Umbilical cord (tissue), 2 donors: ENCODE data around the gene CPTP. TPM values are rescaled to one million over a fixed set of nuclear protein-coding genes. Genes with fewer than 3 reads are reported as not detected.

Source experiments
- DNase-seq: peaks from one replicate; pipeline ENCODE4 v3.0.0-alpha.2; 2015; ENCODE audit warnings: low spot score
- total RNA-seq: library from RNA; depleted of rRNA; stranded (reverse); fragments of >200 nt; gene quantifications from one replicate; pipeline ENCODE4 v1.2.3, GENCODE V29; 2014; ENCODE audit warnings: low replicate concordance; ENCODE audit not compliant: insufficient read depth

The CPTP gene
- 3.4 TPM for total RNA-seq

GRCh38 chr1:1324524-1325287 is at the start of gene CPTP, which contains the start of gene INTS11:
TSS of gene CPTP (plus strand) at chr1:1324802. CDS start at chr1:1326911, 2,109 bp downstream.
TSS of gene INTS11 (minus strand) at chr1:1324660. CDS start at chr1:1324608, 52 bp downstream.
- DNase-seq: peak; percentile 94

- DNase-seq: no peak
Observed at GRCh38 chr1:1274931-1275431, 49.6 kb upstream of the CPTP start.

- no peak for DNase-seq
Observed at GRCh38 chr1:1275836-1276235, 48.8 kb upstream of the CPTP start.

GRCh38 chr1:1278620-1279019 is 46.0 kb upstream of the CPTP start:
- no peak for DNase-seq

- DNase-seq: no peak
Observed at GRCh38 chr1:1279028-1279427, 45.6 kb upstream of the CPTP start.

- DNase-seq: no peak
Observed at GRCh38 chr1:1280782-1281481, 43.7 kb upstream of the CPTP start.

GRCh38 chr1:1281533-1282321 is 42.9 kb upstream of the CPTP start:
- no peak for DNase-seq

GRCh38 chr1:1282998-1283397 is 41.6 kb upstream of the CPTP start:
- DNase-seq: no peak

GRCh38 chr1:1283821-1284220 is 40.8 kb upstream of the CPTP start:
- DNase-seq: no peak

GRCh38 chr1:1284221-1285101 is 40.1 kb upstream of the CPTP start:
- DNase-seq: no peak

- no peak for DNase-seq
Observed at GRCh38 chr1:1285102-1285571, 39.5 kb upstream of the CPTP start.

- no peak for DNase-seq
Observed at GRCh38 chr1:1285611-1286311, 38.8 kb upstream of the CPTP start.

- no peak for DNase-seq
Observed at GRCh38 chr1:1286313-1287261, 38.0 kb upstream of the CPTP start.

- DNase-seq: no peak
Observed at GRCh38 chr1:1287288-1288110, 37.1 kb upstream of the CPTP start.

GRCh38 chr1:1290238-1290731 is 34.3 kb upstream of the CPTP start:
- DNase-seq: no peak

GRCh38 chr1:1291023-1291528 is 33.5 kb upstream of the CPTP start:
- no peak for DNase-seq

GRCh38 chr1:1291548-1292441 is 32.8 kb upstream of the CPTP start:
- DNase-seq: peak; percentile 69
